Stimulated activated CD4-positive, alpha-beta T cell treated with anti-CD3 and anti-CD28 coated beads, Interleukin-1b, Interleukin-23, amount 100 ng/mL, for 24 hours (primary cell): ENCODE results near the gene CFAP300.

Experiments used
- DNase-seq, 4 experiments: peaks; one replicate each; pipeline ENCODE4 v3.0.0-alpha.2; 2020; ENCODE audit warnings: low read depth in 4 of 4, low spot score in 1 of 4

CFAP300 gene

DNA sequence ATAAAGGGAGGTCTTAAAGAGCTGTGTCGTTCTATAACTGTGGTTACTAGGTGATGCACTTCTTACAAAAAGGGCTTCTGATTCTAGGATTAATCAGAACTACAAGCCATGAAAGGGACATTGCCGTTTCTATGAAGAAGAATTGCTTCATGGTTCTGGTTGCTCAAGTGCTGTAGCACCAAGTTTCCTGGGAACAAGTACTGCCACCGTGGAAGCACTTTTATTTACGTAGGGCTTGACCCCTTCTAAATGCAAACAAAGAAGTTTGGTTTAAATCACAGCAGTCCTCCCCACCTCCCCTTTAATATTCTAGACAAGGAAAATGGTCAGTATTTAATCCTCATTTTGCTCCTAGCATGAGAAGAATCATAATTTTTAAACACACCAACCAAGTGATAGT, 72.8 kb downstream of the CFAP300 start:
- DNase-seq, result no peak

DNA sequence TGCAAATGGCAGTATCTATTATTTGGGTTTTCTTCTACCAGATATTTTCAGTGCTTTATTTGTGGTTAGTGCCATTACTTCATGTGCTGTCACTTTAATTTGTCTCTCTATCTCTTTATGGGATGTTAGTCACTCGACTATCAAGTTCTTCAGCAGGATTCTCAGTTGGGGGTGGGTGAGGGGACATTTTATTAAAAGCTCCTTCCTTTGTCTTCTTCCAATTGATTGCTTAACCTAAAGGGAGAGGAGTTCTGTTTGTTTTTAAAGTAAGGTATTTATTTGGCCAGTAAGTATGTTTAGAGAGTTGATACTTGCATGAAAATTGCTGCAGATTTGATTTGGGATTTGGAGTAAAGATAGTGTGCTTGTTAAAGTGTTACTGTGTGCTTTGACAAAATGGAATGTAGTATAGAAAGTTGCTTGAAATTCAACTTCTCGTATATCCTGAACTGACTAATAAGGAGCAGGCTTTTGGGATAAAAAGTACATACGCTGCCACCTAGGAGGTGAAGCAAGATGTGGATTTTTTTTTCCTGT, 73.3 kb downstream of the CFAP300 start:
- DNase-seq, result no peak

DNA sequence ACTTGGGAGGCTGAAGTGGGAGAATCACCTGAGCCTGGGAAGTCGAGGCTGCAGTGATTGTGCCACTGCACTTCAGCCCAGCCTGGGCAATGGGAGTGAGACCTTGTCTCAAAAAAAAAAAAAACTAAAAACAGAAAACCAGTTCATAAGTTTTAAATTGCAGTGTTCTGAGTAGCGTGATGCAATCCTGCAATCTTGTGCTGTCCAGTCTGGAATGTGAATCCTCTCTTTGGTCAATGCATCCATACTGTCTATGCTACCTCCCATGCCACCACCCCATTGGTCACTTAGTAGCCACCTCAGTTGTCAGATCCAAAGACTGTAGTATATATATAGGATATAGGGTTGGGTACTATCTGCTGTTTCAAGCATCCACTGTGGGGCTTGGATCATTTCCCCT, 74.1 kb downstream of the CFAP300 start:
- DNase-seq, result no peak
